ENCODE data around the gene ZNF717.
"Not testable (repeated sequence)": the region's sequence is repeated elsewhere in the genome, so short reads cannot be mapped to it uniquely, and the experiment has no call there.

Gene ZNF717

GRCh38 chr3:75781079-75781745, 4.1 kb downstream of the ZNF717 start:
- Histone ChIP-seq H3K9me3 (peaks cover 0 to 13% (median 0%) of the 10 kb centered on the region in 3 donors), H3K36me3 (peaks cover 30 to 58% (median 58%) of the 10 kb centered on the region in 3 donors), H3K4me1 (peaks cover 0 to 10% (median 5%) of the 10 kb centered on the region in 4 donors), H3K27me3 (no peaks in the 10 kb centered on the region), H3K27ac (no peak overlapping the region), H3K4me3 (no peak overlapping the region)
- TF ChIP-seq CTCF (IDR thresholded peaks at IDR 0.05): no peak
- intact Hi-C loops (cut with DNase I; ENCODE audit: low total_unique reads): no loop called here
- no peak for DNase-seq

GRCh38 chr3:75777742-75778141, 7.6 kb downstream of the ZNF717 start:
- intact Hi-C loops (cut with DNase I; ENCODE audit: low total_unique reads); H3K27ac ChIP-seq; H3K4me1 ChIP-seq; H3K4me3 ChIP-seq; H3K27me3 ChIP-seq; DNase-seq: not testable (repeated sequence)
- Histone ChIP-seq H3K36me3 (peaks cover 30 to 66% (median 57%) of the 10 kb centered on the region in 3 donors), H3K9me3 (peaks cover 0 to 13% (median 0%) of the 10 kb centered on the region in 3 donors)

GRCh38 chr3:75771631-75772030, 13.7 kb downstream of the ZNF717 start:
- peaks cover 30 to 56% (median 31%) of the 10 kb centered on the region in 3 donors for H3K36me3 ChIP-seq
- H3K27ac ChIP-seq; intact Hi-C loops (cut with DNase I; ENCODE audit: low total_unique reads): not testable (repeated sequence)

GRCh38 chr3:75768303-75769017, 16.9 kb downstream of the ZNF717 start:
- no peak for TF ChIP-seq CTCF (IDR thresholded peaks at IDR 0.05)
- Histone ChIP-seq H3K36me3 (peaks cover 45 to 67% (median 47%) of the 10 kb centered on the region in 3 donors), H3K4me3 (no peak overlapping the region), H3K27ac (no peak overlapping the region), H3K4me1 (peaks cover 0 to 4% (median 0%) of the 10 kb centered on the region in 4 donors), H3K9me3 (peaks cover 4 to 42% (median 18%) of the 10 kb centered on the region in 3 donors), H3K27me3 (no peaks in the 10 kb centered on the region)
- no peak for DNase-seq
- intact Hi-C loops (cut with DNase I; ENCODE audit: low total_unique reads): no loop called here

More at GRCh38 chr3:75771631-75772030, 13.7 kb downstream of the ZNF717 start:
- not testable (repeated sequence) for H3K27me3 ChIP-seq, DNase-seq, H3K4me1 ChIP-seq, H3K4me3 ChIP-seq
- H3K9me3 ChIP-seq: peaks cover 2 to 23% (median 9%) of the 10 kb centered on the region in 3 donors

- H3K4me1 ChIP-seq: no peaks in the 10 kb centered on the region
- DNase-seq: no peak
- intact Hi-C loops (cut with DNase I; ENCODE audit: low total_unique reads): no loop called here
- H3K36me3 ChIP-seq: peaks cover 44 to 92% (median 91%) of the 10 kb centered on the region in 3 donors
- TF ChIP-seq CTCF (IDR thresholded peaks at IDR 0.05): no peak
- no peak overlapping the region for H3K4me3 ChIP-seq
- H3K27me3 ChIP-seq: no peaks in the 10 kb centered on the region
- H3K27ac ChIP-seq: no peak overlapping the region
- peaks cover 16 to 92% (median 80%) of the 10 kb centered on the region in 3 donors for H3K9me3 ChIP-seq
Observed at GRCh38 chr3:75737831-75738493, 47.4 kb downstream of the ZNF717 start.

- TF ChIP-seq CTCF (IDR thresholded peaks at IDR 0.05): no peak
- intact Hi-C loops (cut with DNase I; ENCODE audit: low total_unique reads): no loop called here
- Histone ChIP-seq H3K9me3 (peaks cover 15 to 99% (median 91%) of the 10 kb centered on the region in 3 donors), H3K36me3 (peaks cover 40 to 74% (median 62%) of the 10 kb centered on the region in 3 donors), H3K27me3 (no peaks in the 10 kb centered on the region), H3K4me3 (no peak overlapping the region), H3K4me1 (no peaks in the 10 kb centered on the region), H3K27ac (no peak overlapping the region)
- DNase-seq: no peak
Observed at GRCh38 chr3:75727985-75728384, 57.4 kb downstream of the ZNF717 start.

Data from tibial artery (tissue), 4 donors.